Ovary (tissue), 3 donors: ENCODE data around the gene QSOX1.
"Not testable (repeated sequence)": the region's sequence is repeated elsewhere in the genome, so short reads cannot be mapped to it uniquely, and the experiment has no call there.

Source experiments
- CTCF ChIP-seq, 3 donors: fragments of 450-650 bp in 2 of 3; fragments of 200-600 bp in 1 of 3; IDR thresholded peaks; one replicate each; pipeline versions ENCODE4 v1.5.1 to v1.8.0; 2016 to 2022; ENCODE audit warnings: antibody characterized with exemption in 3 of 3, mild to moderate bottlenecking in 1 of 3
- POLR2A ChIP-seq: fragments of 450-650 bp; IDR thresholded peaks from one replicate; pipeline ENCODE4 v1.6.1; 2017; ENCODE audit warnings: antibody characterized with exemption, mild to moderate bottlenecking, moderate library complexity
- donor health status: DM: no; HTN: no; CAD: no.

DNA sequence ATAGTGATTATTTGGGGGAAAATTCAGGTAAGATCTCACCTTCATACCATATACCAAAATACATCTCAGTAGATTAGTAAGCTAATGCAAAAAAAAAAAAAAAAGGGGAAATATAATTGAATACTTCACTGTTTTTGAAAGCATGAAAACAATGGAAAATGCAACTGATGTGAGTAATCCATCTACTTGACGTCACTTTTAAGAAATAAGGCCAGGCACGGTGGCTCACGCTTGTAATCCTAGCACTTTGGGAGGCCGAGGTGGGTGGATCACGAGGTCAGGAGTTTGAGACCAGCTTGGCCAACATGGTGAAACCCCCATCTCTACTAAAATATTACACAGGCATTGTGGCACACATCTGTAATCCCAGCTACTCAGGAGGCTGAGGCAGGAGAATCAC is 47.9 kb downstream of the QSOX1 start:
- not testable (repeated sequence) for TF ChIP-seq POLR2A; CTCF (IDR thresholded peaks at IDR 0.05)
